ENCODE data around the gene PHF8.

PHF8 gene

GRCh38 chrX:54044126-54044876 is at the start of gene PHF8:
Gene PHF8 (minus strand): TSS chrX:54044473. CDS start chrX:54042728, 1,745 bp downstream.
- DNase-seq (ENCODE audit: insufficient read length, low spot score) = no peak
- no peak for TF ChIP-seq CTCF (IDR thresholded peaks at IDR 0.05; ENCODE audit: insufficient read depth, missing control alignments)
- FAIRE-seq = no peak

GRCh38 chrX:54093571-54093970 is 49.3 kb upstream of the PHF8 start:
- DNase-seq (ENCODE audit: insufficient read length, low spot score) (no peak), FAIRE-seq (no peak)
- TF ChIP-seq CTCF (IDR thresholded peaks at IDR 0.05; ENCODE audit: insufficient read depth, missing control alignments) = no peak

GRCh38 chrX:54093159-54093558 is 48.9 kb upstream of the PHF8 start:
- no peak for TF ChIP-seq CTCF (IDR thresholded peaks at IDR 0.05; ENCODE audit: insufficient read depth, missing control alignments)
- FAIRE-seq (no peak), DNase-seq (ENCODE audit: insufficient read length, low spot score) (no peak)

- DNase-seq (ENCODE audit: insufficient read length, low spot score) = no peak
- TF ChIP-seq CTCF (IDR thresholded peaks at IDR 0.05; ENCODE audit: insufficient read depth, missing control alignments) = no peak
- FAIRE-seq = no peak
These were observed 46.6 kb upstream of the PHF8 start for GRCh38 chrX:54090880-54091279.

GRCh38 chrX:54089191-54089590 is 44.9 kb upstream of the PHF8 start:
- FAIRE-seq = no peak
- no peak for DNase-seq (ENCODE audit: insufficient read length, low spot score)
- TF ChIP-seq CTCF (IDR thresholded peaks at IDR 0.05; ENCODE audit: insufficient read depth, missing control alignments) = no peak

- FAIRE-seq (no peak), DNase-seq (ENCODE audit: insufficient read length, low spot score) (peak; percentile 47)
These were observed 43.4 kb upstream of the PHF8 start for GRCh38 chrX:54087661-54088060.

More at GRCh38 chrX:54087661-54088060, 43.4 kb upstream of the PHF8 start:
- TF ChIP-seq CTCF (IDR thresholded peaks at IDR 0.05; ENCODE audit: insufficient read depth, missing control alignments) = no peak

Measured in D721Med (cell line).